ENCODE data around the gene AARS2. TPM values are rescaled to one million over a fixed set of nuclear protein-coding genes. Genes with fewer than 3 reads are reported as not detected.

The AARS2 gene
- total and polyA plus RNA-seq, 7 donors = 1.4 to 9.7 (median 6.7) TPM

DNA sequence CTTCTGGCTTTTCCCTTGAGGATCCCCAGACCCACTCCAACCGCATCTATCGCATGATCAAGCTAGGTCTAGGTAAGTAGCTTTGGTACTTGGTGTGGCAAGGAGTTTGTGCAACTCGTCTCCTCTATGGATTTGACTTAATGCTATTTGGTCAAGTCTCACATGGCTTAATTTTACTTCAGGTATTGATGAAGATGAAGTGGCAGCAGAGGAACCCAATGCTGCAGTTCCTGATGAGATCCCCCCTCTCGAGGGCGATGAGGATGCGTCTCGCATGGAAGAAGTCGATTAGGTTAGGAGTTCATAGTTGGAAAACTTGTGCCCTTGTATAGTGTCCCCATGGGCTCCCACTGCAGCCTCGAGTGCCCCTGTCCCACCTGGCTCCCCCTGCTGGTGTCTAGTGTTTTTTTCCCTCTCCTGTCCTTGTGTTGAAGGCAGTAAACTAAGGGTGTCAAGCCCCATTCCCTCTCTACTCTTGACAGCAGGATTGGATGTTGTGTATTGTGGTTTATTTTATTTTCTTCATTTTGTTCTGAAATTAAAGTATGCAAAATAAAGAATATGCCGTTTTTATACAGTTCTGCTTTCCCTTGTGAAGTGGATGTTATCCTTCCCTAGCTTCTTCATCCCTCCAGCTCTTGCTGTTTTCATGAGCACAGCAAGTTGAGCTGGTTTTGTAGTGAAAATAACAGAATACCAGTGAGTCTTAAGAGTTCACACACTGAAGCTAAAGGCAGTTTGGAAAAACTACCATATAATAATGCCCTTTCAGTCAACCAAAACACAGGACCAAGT, 59.6 kb downstream of the AARS2 start:
- Histone ChIP-seq H3K27ac (no peak overlapping the region), H3K36me3 (peaks cover 49 to 71% (median 65%) of the 10 kb centered on the region in 4 donors)
- TF ChIP-seq, protein P1, sequence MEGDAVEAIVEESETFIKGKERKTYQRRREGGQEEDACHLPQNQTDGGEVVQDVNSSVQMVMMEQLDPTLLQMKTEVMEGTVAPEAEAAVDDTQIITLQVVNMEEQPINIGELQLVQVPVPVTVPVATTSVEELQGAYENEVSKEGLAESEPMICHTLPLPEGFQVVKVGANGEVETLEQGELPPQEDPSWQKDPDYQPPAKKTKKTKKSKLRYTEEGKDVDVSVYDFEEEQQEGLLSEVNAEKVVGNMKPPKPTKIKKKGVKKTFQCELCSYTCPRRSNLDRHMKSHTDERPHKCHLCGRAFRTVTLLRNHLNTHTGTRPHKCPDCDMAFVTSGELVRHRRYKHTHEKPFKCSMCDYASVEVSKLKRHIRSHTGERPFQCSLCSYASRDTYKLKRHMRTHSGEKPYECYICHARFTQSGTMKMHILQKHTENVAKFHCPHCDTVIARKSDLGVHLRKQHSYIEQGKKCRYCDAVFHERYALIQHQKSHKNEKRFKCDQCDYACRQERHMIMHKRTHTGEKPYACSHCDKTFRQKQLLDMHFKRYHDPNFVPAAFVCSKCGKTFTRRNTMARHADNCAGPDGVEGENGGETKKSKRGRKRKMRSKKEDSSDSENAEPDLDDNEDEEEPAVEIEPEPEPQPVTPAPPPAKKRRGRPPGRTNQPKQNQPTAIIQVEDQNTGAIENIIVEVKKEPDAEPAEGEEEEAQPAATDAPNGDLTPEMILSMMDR (IDR thresholded peaks at IDR 0.05) = peak in 3 of 4 experiments; percentile 21 to 32 (median 32)
- TF ChIP-seq POLR2AphosphoS5 (IDR thresholded peaks at IDR 0.05) = no peak

GRCh38 chr6:44251576-44252524, 61.3 kb downstream of the AARS2 start:
- Histone ChIP-seq H3K4me1 (peaks cover 0 to 34% (median 28%) of the 10 kb centered on the region in 4 donors), H3K36me3 (peaks cover 49 to 71% (median 64%) of the 10 kb centered on the region in 4 donors), H3K27ac (no peak overlapping the region), H3K4me3 (no peak overlapping the region), H3K9me3 (no peaks in the 10 kb centered on the region), H3K27me3 (no peaks in the 10 kb centered on the region)
- TF ChIP-seq POLR2AphosphoS5 (IDR thresholded peaks at IDR 0.05) = no peak
- no peak for TF ChIP-seq EP300 (IDR thresholded peaks at IDR 0.05)
- TF ChIP-seq, protein P1 (IDR thresholded peaks at IDR 0.05) = no peak
- no peak for TF ChIP-seq POLR2A (IDR thresholded peaks at IDR 0.05)
- intact Hi-C loops (cut with DNase I) = no loop called here
- 84 to 90% methylated on average over 14 of the region's 14 CpGs for WGBS, 2 donors
- DNase-seq = no peak

More for the DNA sequence above, 59.6 kb downstream of the AARS2 start:
- Histone ChIP-seq H3K4me1 (peaks cover 0 to 34% (median 31%) of the 10 kb centered on the region in 4 donors), H3K9me3 (no peaks in the 10 kb centered on the region), H3K4me3 (no peak overlapping the region), H3K27me3 (no peaks in the 10 kb centered on the region)
- intact Hi-C loops (cut with DNase I) = no loop called here
- DNase-seq = no peak
- 60 to 72% methylated on average over 10 of the region's 10 CpGs for WGBS, 2 donors

DNA sequence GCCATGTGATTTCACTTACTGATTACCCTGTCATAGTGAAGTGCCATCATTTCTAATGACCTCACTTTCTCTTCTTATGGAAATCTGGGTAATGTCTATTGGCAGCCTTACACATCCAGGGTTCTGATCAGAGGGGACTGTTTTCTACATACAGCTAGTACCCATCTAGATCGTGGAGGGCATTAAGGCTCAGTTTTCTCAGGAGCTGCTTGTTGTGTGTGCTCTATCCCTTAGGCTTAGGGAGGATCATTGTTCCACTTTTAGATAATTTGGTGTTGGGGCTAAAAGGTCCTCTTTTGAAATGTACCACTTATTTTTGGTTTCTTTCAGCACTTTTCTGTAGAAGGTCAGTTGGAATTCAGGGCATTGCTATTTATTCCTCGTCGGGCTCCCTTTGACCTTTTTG, 62.4 kb downstream of the AARS2 start:
- TF ChIP-seq POLR2AphosphoS5 (IDR thresholded peaks at IDR 0.05) = no peak
- TF ChIP-seq POLR2A (IDR thresholded peaks at IDR 0.05) = no peak
- no peak for TF ChIP-seq EP300 (IDR thresholded peaks at IDR 0.05)
- TF ChIP-seq, protein P1 (IDR thresholded peaks at IDR 0.05) = no peak
- Histone ChIP-seq H3K9me3 (no peaks in the 10 kb centered on the region), H3K4me3 (no peak overlapping the region), H3K27ac (no peak overlapping the region), H3K4me1 (peaks cover 0 to 27% (median 21%) of the 10 kb centered on the region in 4 donors), H3K36me3 (peaks cover 49 to 70% (median 64%) of the 10 kb centered on the region in 4 donors), H3K27me3 (no peaks in the 10 kb centered on the region)
- intact Hi-C loops (cut with DNase I) = no loop called here
- 73 to 85% methylated on average over 3 of the region's 3 CpGs for WGBS, 2 donors
- DNase-seq = no peak

- 62 to 77% methylated on average over 6 of the region's 6 CpGs for WGBS, 2 donors
- TF ChIP-seq POLR2AphosphoS5 (IDR thresholded peaks at IDR 0.05) (no peak), EP300 (IDR thresholded peaks at IDR 0.05) (no peak), POLR2A (IDR thresholded peaks at IDR 0.05) (no peak)
- TF ChIP-seq, protein P1 (IDR thresholded peaks at IDR 0.05) = no peak
- intact Hi-C loops (cut with DNase I) = no loop called here
- DNase-seq = no peak
- H3K4me3 ChIP-seq = no peak overlapping the region
- H3K27ac ChIP-seq = no peak overlapping the region
- peaks cover 0 to 31% (median 25%) of the 10 kb centered on the region in 4 donors for H3K4me1 ChIP-seq
- H3K27me3 ChIP-seq = no peaks in the 10 kb centered on the region
- peaks cover 46 to 65% (median 62%) of the 10 kb centered on the region in 4 donors for H3K36me3 ChIP-seq
- no peaks in the 10 kb centered on the region for H3K9me3 ChIP-seq
Measured at GRCh38 chr6:44250067-44250717, 63.0 kb downstream of the AARS2 start.
